Heart left ventricle (tissue), 13 donors: ENCODE results near the gene PTPRN2.

ENCODE experiments used
- POLR2A ChIP-seq, 2 donors: fragments of 450-650 bp; IDR thresholded peaks; one replicate each; pipeline ENCODE4 v1.6.1; 2017; ENCODE audit warnings: antibody characterized with exemption in 2 of 2, mild to moderate bottlenecking in 2 of 2, moderate library complexity in 2 of 2
- TF ChIP-seq, protein P1 (sequence below), 12 donors: fragments of 200-600 bp; sonication (generic) in 4 of 12; IDR thresholded peaks; one replicate each; pipeline versions ENCODE4 v1.5.0 to v1.8.0; 2018 to 2022; ENCODE audit warnings: antibody characterized with exemption in 12 of 12, mild to moderate bottlenecking in 5 of 12
- donor health status: ischemic (EF 13 %, LVEDD 7.1; RV severe dilation, severe dysfunction).
- donor health status: DM: no; HTN: yes; CAD: no.
- donor health status: DM: no; HTN: no; CAD: no.
- donor health status: ischemic (EF 25% LVEDD 6.9; RV normal size, moderate dysfunction).
- donor health status: ischemic (EF 25% LVEDD 5.7; RV mildly dilated, moderate dysfunction).
- donor health status: ischemic (EF 35%, LVEDD 5.7; RV mildly dilated, moderate dysfunction).
- donor health status: nonischemic (EF 11% LVEDD 7.7; RV severe dilation, severe dysfunction).
- donor health status: DM: yes; HTN: yes; CAD: no.
- donor health status: PGD.
- donor health status: ischemic (EF 29% LVEDD 5.4; RV normal size, mild dysfunction).
- donor health status: nonischemic (EF 23%, LVEDD 6.1; RV moderate dilation, normal function).

DNA sequence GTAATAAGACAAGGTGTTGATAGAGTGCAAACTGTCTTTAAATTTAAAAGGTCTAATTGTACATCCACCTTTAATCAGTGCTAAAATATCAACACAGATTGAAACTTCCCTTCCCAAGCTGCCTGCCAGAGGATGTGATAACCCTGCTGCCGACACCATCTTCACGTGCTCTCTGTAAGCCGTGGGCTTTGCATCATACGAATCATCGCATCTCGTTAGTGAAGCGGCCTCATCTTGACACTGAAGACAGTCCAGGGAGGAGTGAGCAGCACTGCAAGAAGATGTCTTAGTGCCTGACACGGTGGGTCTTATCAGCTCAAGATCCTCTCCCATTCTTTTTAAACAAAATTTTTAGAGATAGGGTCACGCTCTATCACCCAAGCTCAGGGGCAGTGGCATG is 518.8 kb downstream of the PTPRN2 start:
- no peak for TF ChIP-seq POLR2A (IDR thresholded peaks at IDR 0.05)
- TF ChIP-seq, protein P1, sequence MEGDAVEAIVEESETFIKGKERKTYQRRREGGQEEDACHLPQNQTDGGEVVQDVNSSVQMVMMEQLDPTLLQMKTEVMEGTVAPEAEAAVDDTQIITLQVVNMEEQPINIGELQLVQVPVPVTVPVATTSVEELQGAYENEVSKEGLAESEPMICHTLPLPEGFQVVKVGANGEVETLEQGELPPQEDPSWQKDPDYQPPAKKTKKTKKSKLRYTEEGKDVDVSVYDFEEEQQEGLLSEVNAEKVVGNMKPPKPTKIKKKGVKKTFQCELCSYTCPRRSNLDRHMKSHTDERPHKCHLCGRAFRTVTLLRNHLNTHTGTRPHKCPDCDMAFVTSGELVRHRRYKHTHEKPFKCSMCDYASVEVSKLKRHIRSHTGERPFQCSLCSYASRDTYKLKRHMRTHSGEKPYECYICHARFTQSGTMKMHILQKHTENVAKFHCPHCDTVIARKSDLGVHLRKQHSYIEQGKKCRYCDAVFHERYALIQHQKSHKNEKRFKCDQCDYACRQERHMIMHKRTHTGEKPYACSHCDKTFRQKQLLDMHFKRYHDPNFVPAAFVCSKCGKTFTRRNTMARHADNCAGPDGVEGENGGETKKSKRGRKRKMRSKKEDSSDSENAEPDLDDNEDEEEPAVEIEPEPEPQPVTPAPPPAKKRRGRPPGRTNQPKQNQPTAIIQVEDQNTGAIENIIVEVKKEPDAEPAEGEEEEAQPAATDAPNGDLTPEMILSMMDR (IDR thresholded peaks at IDR 0.05), result no peak
